ENCODE measurements around the gene MPHOSPH6. TPM values are rescaled to one million over a fixed set of nuclear protein-coding genes. Genes with fewer than 3 reads are reported as not detected.
"Not testable (repeated sequence)": the region's sequence is repeated elsewhere in the genome, so short reads cannot be mapped to it uniquely, and the experiment has no call there.

MPHOSPH6 gene
- total and polyA plus RNA-seq, 5 donors from 2014 or later, result 17.3 to 38.7 (median 17.9) TPM

DNA sequence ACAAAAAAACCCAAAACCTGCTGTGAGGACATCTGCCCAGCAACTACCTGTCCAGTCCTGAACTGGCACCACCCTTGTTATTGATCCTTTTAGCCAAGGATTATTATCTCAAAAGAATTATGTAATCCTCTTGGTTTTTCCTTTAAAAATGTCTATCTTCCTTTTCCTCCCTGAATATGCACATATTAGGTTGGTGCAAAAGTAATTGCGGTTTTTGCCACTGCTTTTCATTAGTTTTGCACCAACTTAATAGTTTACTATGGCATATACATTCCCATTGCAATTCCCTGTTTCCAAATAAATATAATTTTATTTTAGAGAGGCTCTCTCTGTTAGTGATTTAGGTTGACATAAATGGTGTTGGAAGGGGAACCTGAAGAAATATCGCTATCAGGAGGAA, 51.3 kb downstream of the MPHOSPH6 start:
- Mint-ChIP-seq H3K9me3 (no peaks in the 10 kb centered on the region), H3K4me3 (no peak overlapping the region), H3K27ac (no peak overlapping the region), H3K36me3 (no peaks in the 10 kb centered on the region), H3K4me1 (peaks cover 0 to 5% (median 0%) of the 10 kb centered on the region in 4 donors), H3K27me3 (peaks cover 8% of the 10 kb centered on the region)
- Histone ChIP-seq H3K4me3 (ENCODE audit: low read depth, low read length) (no peak overlapping the region), H3K27ac (ENCODE audit: insufficient read depth, low read length, poor library complexity, severe bottlenecking) (no peak overlapping the region), H3K27me3 (ENCODE audit: control insufficient read depth, insufficient read depth, low read length) (no peaks in the 10 kb centered on the region), H3K4me1 (ENCODE audit: control insufficient read depth, insufficient read depth, low read length, poor library complexity, severe bottlenecking) (no peaks in the 10 kb centered on the region), H3K9me3 (ENCODE audit: control insufficient read depth in 2 of 2, low read length in 2 of 2) (no peaks in the 10 kb centered on the region), H3K36me3 (ENCODE audit: control insufficient read depth, insufficient read depth, low read length) (no peaks in the 10 kb centered on the region)
- ATAC-seq (ENCODE audit: low read depth in 2 of 2) (no peak), DNase-seq (no peak)

GRCh38 chr16:82116535-82116934, 53.5 kb downstream of the MPHOSPH6 start:
- Mint-ChIP-seq H3K27me3 (no peaks in the 10 kb centered on the region), H3K36me3 (no peaks in the 10 kb centered on the region), H3K4me3 (no peak overlapping the region), H3K27ac (no peak overlapping the region), H3K4me1 (peaks cover 0 to 5% (median 0%) of the 10 kb centered on the region in 4 donors), H3K9me3 (no peaks in the 10 kb centered on the region)
- Histone ChIP-seq H3K9me3 (ENCODE audit: control insufficient read depth in 2 of 2, low read length in 2 of 2) (no peaks in the 10 kb centered on the region), H3K36me3 (ENCODE audit: control insufficient read depth, insufficient read depth, low read length) (no peaks in the 10 kb centered on the region), H3K4me1 (ENCODE audit: control insufficient read depth, insufficient read depth, low read length, poor library complexity, severe bottlenecking) (no peaks in the 10 kb centered on the region), H3K4me3 (ENCODE audit: low read depth, low read length) (no peak overlapping the region), H3K27me3 (ENCODE audit: control insufficient read depth, insufficient read depth, low read length) (no peaks in the 10 kb centered on the region), H3K27ac (ENCODE audit: insufficient read depth, low read length, poor library complexity, severe bottlenecking) (no peak overlapping the region)
- no peak for ATAC-seq (ENCODE audit: low read depth in 2 of 2)
- no peak for DNase-seq

DNA sequence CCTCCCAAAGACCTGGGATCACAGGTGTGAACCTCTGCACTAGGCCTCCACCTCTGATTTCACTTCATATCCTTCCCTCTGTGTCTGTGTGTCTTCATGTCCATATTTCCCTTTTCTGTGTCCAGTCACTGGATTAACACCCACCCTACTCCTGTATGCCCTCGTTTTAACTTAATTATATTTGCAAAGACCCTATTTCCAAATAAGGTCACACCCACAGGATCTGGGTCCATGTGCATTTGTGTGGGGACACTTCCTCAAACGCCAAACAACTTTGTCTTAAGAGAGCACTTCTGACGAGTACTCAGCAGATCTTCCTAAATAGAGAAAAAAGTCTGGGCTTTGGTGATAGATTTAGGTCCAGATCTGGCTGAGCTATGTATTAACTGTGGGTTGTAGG, 56.3 kb downstream of the MPHOSPH6 start:
- Histone ChIP-seq H3K4me1 (ENCODE audit: control insufficient read depth, insufficient read depth, low read length, poor library complexity, severe bottlenecking) (no peaks in the 10 kb centered on the region), H3K27ac (ENCODE audit: insufficient read depth, low read length, poor library complexity, severe bottlenecking) (no peak overlapping the region), H3K27me3 (ENCODE audit: control insufficient read depth, insufficient read depth, low read length) (no peaks in the 10 kb centered on the region), H3K36me3 (ENCODE audit: control insufficient read depth, insufficient read depth, low read length) (no peaks in the 10 kb centered on the region), H3K9me3 (ENCODE audit: control insufficient read depth in 2 of 2, low read length in 2 of 2) (no peaks in the 10 kb centered on the region), H3K4me3 (ENCODE audit: low read depth, low read length) (no peak overlapping the region)
- H3K27me3 Mint-ChIP-seq, result no peaks in the 10 kb centered on the region
- DNase-seq (no peak), ATAC-seq (ENCODE audit: low read depth in 2 of 2) (no peak)
- no peaks in the 10 kb centered on the region for H3K36me3 Mint-ChIP-seq
- H3K4me3 Mint-ChIP-seq, result no peak overlapping the region
- H3K4me1 Mint-ChIP-seq, result peaks cover 0 to 5% (median 0%) of the 10 kb centered on the region in 4 donors
- peaks cover 0 to under 1% (median 0%) of the 10 kb centered on the region in 7 donors for H3K9me3 Mint-ChIP-seq
- H3K27ac Mint-ChIP-seq, result no peak overlapping the region

GRCh38 chr16:82111944-82112343, 58.1 kb downstream of the MPHOSPH6 start:
- H3K27ac ChIP-seq (ENCODE audit: insufficient read depth, low read length, poor library complexity, severe bottlenecking), result no peak overlapping the region
- no peaks in the 10 kb centered on the region for H3K36me3 ChIP-seq (ENCODE audit: control insufficient read depth, insufficient read depth, low read length)
- no peaks in the 10 kb centered on the region for H3K27me3 ChIP-seq (ENCODE audit: control insufficient read depth, insufficient read depth, low read length)
- Mint-ChIP-seq H3K9me3 (peaks cover 0 to 1% (median 0%) of the 10 kb centered on the region in 7 donors), H3K27me3 (no peaks in the 10 kb centered on the region), H3K36me3 (no peaks in the 10 kb centered on the region), H3K4me3 (no peak overlapping the region), H3K4me1 (peaks cover 0 to 5% (median 0%) of the 10 kb centered on the region in 4 donors), H3K27ac (no peak overlapping the region)
- H3K9me3 ChIP-seq (ENCODE audit: control insufficient read depth in 2 of 2, low read length in 2 of 2), result no peaks in the 10 kb centered on the region
- no peak for DNase-seq
- ATAC-seq (ENCODE audit: low read depth in 2 of 2), result no peak
- no peak overlapping the region for H3K4me3 ChIP-seq (ENCODE audit: low read depth, low read length)
- no peaks in the 10 kb centered on the region for H3K4me1 ChIP-seq (ENCODE audit: control insufficient read depth, insufficient read depth, low read length, poor library complexity, severe bottlenecking)

GRCh38 chr16:82109266-82109665, 60.8 kb downstream of the MPHOSPH6 start:
- ATAC-seq (ENCODE audit: low read depth in 2 of 2); H3K4me1 ChIP-seq (ENCODE audit: control insufficient read depth, insufficient read depth, low read length, poor library complexity, severe bottlenecking); H3K9me3 Mint-ChIP-seq; H3K4me1 Mint-ChIP-seq; H3K27me3 ChIP-seq (ENCODE audit: control insufficient read depth, insufficient read depth, low read length); H3K27ac ChIP-seq (ENCODE audit: insufficient read depth, low read length, poor library complexity, severe bottlenecking); H3K27me3 Mint-ChIP-seq; H3K27ac Mint-ChIP-seq; H3K9me3 ChIP-seq (ENCODE audit: control insufficient read depth in 2 of 2, low read length in 2 of 2); H3K4me3 Mint-ChIP-seq; H3K36me3 ChIP-seq (ENCODE audit: control insufficient read depth, insufficient read depth, low read length); DNase-seq; H3K4me3 ChIP-seq (ENCODE audit: low read depth, low read length); H3K36me3 Mint-ChIP-seq: not testable (repeated sequence)

DNA sequence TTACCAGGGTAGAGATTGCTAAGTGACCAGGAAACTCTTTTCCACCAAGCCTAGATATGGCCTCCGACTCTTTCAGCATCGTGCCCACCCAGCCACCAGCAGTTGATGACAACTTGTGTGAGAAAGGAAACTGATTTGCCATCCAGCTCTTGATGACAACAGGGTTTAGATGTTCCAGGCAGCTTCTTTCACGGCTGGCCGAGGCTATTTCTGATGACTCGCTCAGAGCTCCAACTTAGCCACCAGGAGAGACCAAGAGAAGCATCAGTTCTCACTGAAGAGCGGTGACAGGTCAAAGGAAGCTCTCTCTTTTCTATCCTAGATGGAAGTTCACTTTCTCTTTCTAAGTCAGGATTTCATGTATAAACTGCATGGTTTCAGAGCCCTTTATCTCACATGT, 61.2 kb downstream of the MPHOSPH6 start:
- Histone ChIP-seq H3K4me3 (ENCODE audit: low read depth, low read length) (no peak overlapping the region), H3K27ac (ENCODE audit: insufficient read depth, low read length, poor library complexity, severe bottlenecking) (no peak overlapping the region), H3K9me3 (ENCODE audit: control insufficient read depth in 2 of 2, low read length in 2 of 2) (no peaks in the 10 kb centered on the region), H3K4me1 (ENCODE audit: control insufficient read depth, insufficient read depth, low read length, poor library complexity, severe bottlenecking) (no peaks in the 10 kb centered on the region), H3K36me3 (ENCODE audit: control insufficient read depth, insufficient read depth, low read length) (no peaks in the 10 kb centered on the region), H3K27me3 (ENCODE audit: control insufficient read depth, insufficient read depth, low read length) (peaks cover 2% of the 10 kb centered on the region)
- Mint-ChIP-seq H3K36me3 (no peaks in the 10 kb centered on the region), H3K27ac (no peak overlapping the region), H3K4me1 (no peaks in the 10 kb centered on the region), H3K9me3 (peaks cover 0 to 1% (median 0%) of the 10 kb centered on the region in 7 donors), H3K27me3 (no peaks in the 10 kb centered on the region), H3K4me3 (no peak overlapping the region)
- DNase-seq (no peak), ATAC-seq (ENCODE audit: low read depth in 2 of 2) (no peak)

- Histone ChIP-seq H3K4me3 (ENCODE audit: low read depth, low read length) (no peak overlapping the region), H3K36me3 (ENCODE audit: control insufficient read depth, insufficient read depth, low read length) (no peaks in the 10 kb centered on the region), H3K27me3 (ENCODE audit: control insufficient read depth, insufficient read depth, low read length) (peaks cover 2% of the 10 kb centered on the region), H3K27ac (ENCODE audit: insufficient read depth, low read length, poor library complexity, severe bottlenecking) (no peak overlapping the region), H3K4me1 (ENCODE audit: control insufficient read depth, insufficient read depth, low read length, poor library complexity, severe bottlenecking) (no peaks in the 10 kb centered on the region), H3K9me3 (ENCODE audit: control insufficient read depth in 2 of 2, low read length in 2 of 2) (no peaks in the 10 kb centered on the region)
- no peak for ATAC-seq (ENCODE audit: low read depth in 2 of 2)
- no peak overlapping the region for H3K4me3 Mint-ChIP-seq
- H3K27me3 Mint-ChIP-seq, result no peaks in the 10 kb centered on the region
- H3K4me1 Mint-ChIP-seq, result no peaks in the 10 kb centered on the region
- H3K9me3 Mint-ChIP-seq, result peaks cover 0 to 1% (median 0%) of the 10 kb centered on the region in 7 donors
- DNase-seq, result no peak
- no peak overlapping the region for H3K27ac Mint-ChIP-seq
- H3K36me3 Mint-ChIP-seq, result no peaks in the 10 kb centered on the region
Measured at GRCh38 chr16:82108100-82108499, 61.9 kb downstream of the MPHOSPH6 start.

- Mint-ChIP-seq H3K4me3 (no peak overlapping the region), H3K36me3 (no peaks in the 10 kb centered on the region), H3K9me3 (peaks cover 0 to 1% (median 0%) of the 10 kb centered on the region in 7 donors), H3K27ac (no peak overlapping the region), H3K4me1 (no peaks in the 10 kb centered on the region), H3K27me3 (no peaks in the 10 kb centered on the region)
- H3K9me3 ChIP-seq (ENCODE audit: control insufficient read depth in 2 of 2, low read length in 2 of 2), result no peaks in the 10 kb centered on the region
- no peaks in the 10 kb centered on the region for H3K4me1 ChIP-seq (ENCODE audit: control insufficient read depth, insufficient read depth, low read length, poor library complexity, severe bottlenecking)
- no peak overlapping the region for H3K27ac ChIP-seq (ENCODE audit: insufficient read depth, low read length, poor library complexity, severe bottlenecking)
- ATAC-seq (ENCODE audit: low read depth in 2 of 2) (no peak), DNase-seq (no peak)
- no peak overlapping the region for H3K4me3 ChIP-seq (ENCODE audit: low read depth, low read length)
- peaks cover 2% of the 10 kb centered on the region for H3K27me3 ChIP-seq (ENCODE audit: control insufficient read depth, insufficient read depth, low read length)
- H3K36me3 ChIP-seq (ENCODE audit: control insufficient read depth, insufficient read depth, low read length), result no peaks in the 10 kb centered on the region
Measured at GRCh38 chr16:82105107-82105506, 64.9 kb downstream of the MPHOSPH6 start.

All from CD4-positive, CD25-positive, alpha-beta regulatory T cell (primary cell).